GM19455 (cell line): ENCODE measurements around the gene TMEM143.
"Not testable (repeated sequence)": the region's sequence is repeated elsewhere in the genome, so short reads cannot be mapped to it uniquely, and the experiment has no call there.

Source experiments
- ATAC-seq: cut with Tn5 transposase; IDR thresholded peaks from one replicate; pipeline ENCODE4 v1.9.1; 2021; ENCODE audit not compliant: unreplicated experiment

Gene TMEM143

GRCh38 chr19:48332351-48332661 is 31.4 kb downstream of the TMEM143 start:
- ATAC-seq: no peak

- ATAC-seq: no peak
These were observed 33.6 kb downstream of the TMEM143 start for GRCh38 chr19:48330012-48330681.

GRCh38 chr19:48329167-48329891 is 34.4 kb downstream of the TMEM143 start:
- ATAC-seq: no peak

GRCh38 chr19:48325265-48325910 is 38.4 kb downstream of the TMEM143 start, which contains the start of gene EMP3:
TSS of gene EMP3 (plus strand) at chr19:48325552. CDS start at chr19:48326845, 1,293 bp downstream.
- no peak for ATAC-seq

GRCh38 chr19:48321622-48322591 is 41.8 kb downstream of the TMEM143 start:
- ATAC-seq: peak; percentile 54

- peak; percentile 44 for ATAC-seq
These were observed 42.4 kb downstream of the TMEM143 start for GRCh38 chr19:48321372-48321621.

- no peak for ATAC-seq
These were observed 43.8 kb downstream of the TMEM143 start for GRCh38 chr19:48319647-48320541.

GRCh38 chr19:48318286-48318987 is 45.3 kb downstream of the TMEM143 start:
- no peak for ATAC-seq

GRCh38 chr19:48317708-48317960 is 46.1 kb downstream of the TMEM143 start:
- not testable (repeated sequence) for ATAC-seq

- ATAC-seq: no peak
These were observed 48.0 kb downstream of the TMEM143 start for GRCh38 chr19:48315712-48316111.

- no peak for ATAC-seq
These were observed 52.4 kb downstream of the TMEM143 start for GRCh38 chr19:48311384-48311783.

- ATAC-seq: no peak
These were observed 53.5 kb downstream of the TMEM143 start for GRCh38 chr19:48310227-48310626.

- ATAC-seq: not testable (repeated sequence)
These were observed 54.0 kb downstream of the TMEM143 start for GRCh38 chr19:48309731-48310130.

GRCh38 chr19:48308631-48309586 is 54.8 kb downstream of the TMEM143 start:
- ATAC-seq: no peak

GRCh38 chr19:48303866-48304265 is 59.9 kb downstream of the TMEM143 start:
- ATAC-seq: no peak

- no peak for ATAC-seq
These were observed 60.4 kb downstream of the TMEM143 start for GRCh38 chr19:48303367-48303766.

GRCh38 chr19:48302600-48302959 is 61.2 kb downstream of the TMEM143 start:
- no peak for ATAC-seq

- no peak for ATAC-seq
These were observed 61.7 kb downstream of the TMEM143 start for GRCh38 chr19:48301886-48302599.
